ENCODE data around the gene TLCD3B. TPM values are rescaled to one million over a fixed set of nuclear protein-coding genes. Genes with fewer than 3 reads are reported as not detected.

The TLCD3B gene
- total and polyA plus RNA-seq, 9 of the 15 experiments (the other 6 are each of a cell fraction or from before 2014, with no cell fraction given): 0.10 to 0.52 (median 0.23) TPM; not detected in 4

DNA sequence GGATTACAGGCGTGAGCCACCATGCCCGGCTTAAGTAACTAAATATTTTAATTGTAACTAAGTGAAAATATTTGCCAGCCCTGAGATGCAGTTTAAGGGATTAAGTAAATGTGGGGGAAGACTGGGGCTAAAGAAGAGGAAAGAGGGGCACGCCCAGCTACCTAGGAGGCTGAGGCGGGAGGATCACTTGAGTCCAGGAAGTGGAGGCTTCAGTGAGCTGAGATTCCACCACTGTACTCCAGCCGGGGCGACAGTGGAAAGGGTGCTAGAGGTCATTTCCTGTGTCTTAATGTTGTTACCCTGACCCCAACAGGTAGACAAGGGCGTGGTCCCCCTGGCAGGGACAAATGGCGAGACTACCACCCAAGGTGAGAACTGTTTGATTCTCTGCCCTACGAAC, 37.3 kb upstream of the TLCD3B start:
- no peak for FAIRE-seq
- H3K27ac ChIP-seq (ENCODE audit: extremely low read depth, low read depth, low read length): peak overlapping the region; percentile 55; the same call in 2 of the 3 replicates
- peaks cover 51% of the 10 kb centered on the region for H4K20me1 ChIP-seq (replicated peaks; ENCODE audit: control insufficient read depth, insufficient read depth, low read length)
- no TSS peak for BruUV-seq (replicated peaks)
- ChIA-PET CTCF (ENCODE audit: low intra/inter-chr PET ratio) (no interaction called here), POLR2A (interaction anchor here (0.8 to 1.2 kb wide), 2 partner anchors 8 to 25 kb away, joined by 3 to 4 read pairs; no protein-coding TSS in a partner anchor)
- TF ChIP-seq SREBF2 (CRISPR knock-in tag; IDR thresholded peaks at IDR 0.05): no peak
- no peak for TF ChIP-seq ETV1 (tag; conservative IDR thresholded peaks at IDR 0.05; ENCODE audit: low read depth)
- TF ChIP-seq CHD1 (IDR thresholded peaks at IDR 0.05; ENCODE audit: low read length): peak; percentile 44
- 91% methylated on average over 8 of the region's 9 CpGs for WGBS (ENCODE audit: insufficient coverage, low coverage, missing lambda C conversion rate)
- ATAC-seq: no peak
- H3K9me3 ChIP-seq (replicated peaks; ENCODE audit: control insufficient read depth, insufficient read depth, low read depth, low read length): no peaks in the 10 kb centered on the region
- no peaks in the 10 kb centered on the region for H3K27me3 ChIP-seq (ENCODE audit: control insufficient read depth in 2 of 2, insufficient read depth in 2 of 2, low read length in 2 of 2)
- peaks cover 64% of the 10 kb centered on the region for H3K36me3 ChIP-seq (ENCODE audit: control insufficient read depth, insufficient read depth, low read length)
- H3K4me2 ChIP-seq (ENCODE audit: insufficient read depth, low read length): peak overlapping the region; percentile 79
- peaks cover 41 to 57% of the 10 kb centered on the region in 2 experiments for H3K4me1 ChIP-seq (replicated peaks in 1 of 2; ENCODE audit: control insufficient read depth in 2 of 2, insufficient read depth in 2 of 2, low read length in 2 of 2)
- peaks cover 74% of the 10 kb centered on the region for H3K79me2 ChIP-seq (ENCODE audit: control insufficient read depth, insufficient read depth, low read length)
- H3K9ac ChIP-seq (ENCODE audit: insufficient read depth in 1 of 2, low read depth in 2 of 2, low read length in 2 of 2): peak overlapping the region; percentile 86 to 93; a peak in 3 of 4 replicates
- in situ Hi-C loops (cut with MboI): no loop called here
- intact Hi-C loops (cut with micrococcal nuclease): loop anchor here (10.0 kb wide), 2 partner anchors 306 to 586 kb away; partner anchors contain the start of genes FBRS, MYL11, PRR14 and TBC1D10B
- DNase-seq (ENCODE audit: extremely low read depth in 1 of 4, low spot score in 3 of 4): no peak
- H2AFZ ChIP-seq (ENCODE audit: low read depth, low read length): no peak overlapping the region
- H3K9me1 ChIP-seq (ENCODE audit: control insufficient read depth, insufficient read depth, low read length): peaks cover 17% of the 10 kb centered on the region
- peak overlapping the region; percentile 32 for H3K4me3 ChIP-seq

DNA sequence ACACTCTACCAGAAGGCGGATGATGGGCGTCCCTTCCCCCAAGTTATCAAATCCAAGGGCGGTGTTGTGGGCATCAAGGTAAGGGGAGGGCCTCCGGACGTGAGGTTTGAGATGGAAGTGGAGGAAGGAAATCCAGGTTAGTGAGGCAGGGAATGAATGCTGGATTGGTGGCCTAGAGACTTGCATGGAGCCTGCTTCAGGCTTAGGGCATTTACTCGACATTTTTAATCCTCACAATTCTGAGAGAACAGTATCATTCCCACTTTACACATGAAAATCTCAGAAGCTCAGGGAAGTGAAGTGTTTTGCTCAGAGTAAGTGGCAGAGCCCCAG, 36.5 kb upstream of the TLCD3B start:
- ATAC-seq (no peak), DNase-seq (ENCODE audit: extremely low read depth in 1 of 4, low spot score in 3 of 4) (peak in 1 of 4 experiments; percentile 27), FAIRE-seq (no peak)
- 27% methylated on average over 6 of the region's 6 CpGs for WGBS (ENCODE audit: insufficient coverage, low coverage, missing lambda C conversion rate)
- ChIA-PET CTCF (ENCODE audit: low intra/inter-chr PET ratio) (no interaction called here), POLR2A (interaction anchor here (0.6 to 1.2 kb wide), 4 partner anchors 9 to 1028 kb away, joined by 3 to 5 read pairs (median 4); no protein-coding TSS in a partner anchor)
- intact Hi-C loops (cut with micrococcal nuclease) (loop anchor here (10.0 kb wide), 2 partner anchors 307 to 587 kb away; partner anchors contain the start of genes FBRS, MYL11, PRR14 and TBC1D10B), in situ Hi-C loops (cut with MboI) (no loop called here)
- Histone ChIP-seq H3K4me2 (ENCODE audit: insufficient read depth, low read length) (peak overlapping the region; percentile 99), H2AFZ (ENCODE audit: low read depth, low read length) (no peak overlapping the region), H4K20me1 (replicated peaks; ENCODE audit: control insufficient read depth, insufficient read depth, low read length) (peaks cover 51% of the 10 kb centered on the region), H3K27me3 (ENCODE audit: control insufficient read depth in 2 of 2, insufficient read depth in 2 of 2, low read length in 2 of 2) (no peaks in the 10 kb centered on the region), H3K36me3 (ENCODE audit: control insufficient read depth, insufficient read depth, low read length) (peaks cover 64% of the 10 kb centered on the region), H3K9ac (ENCODE audit: insufficient read depth in 1 of 2, low read depth in 2 of 2, low read length in 2 of 2) (peak overlapping the region; percentile 93 to 98), H3K27ac (ENCODE audit: extremely low read depth, low read depth, low read length) (peak overlapping the region; percentile 99), H3K4me3 (peak overlapping the region; percentile 88), H3K79me2 (ENCODE audit: control insufficient read depth, insufficient read depth, low read length) (peaks cover 77% of the 10 kb centered on the region), H3K9me1 (ENCODE audit: control insufficient read depth, insufficient read depth, low read length) (peaks cover 17% of the 10 kb centered on the region), H3K9me3 (replicated peaks; ENCODE audit: control insufficient read depth, insufficient read depth, low read depth, low read length) (no peaks in the 10 kb centered on the region), H3K4me1 (replicated peaks in 1 of 2; ENCODE audit: control insufficient read depth in 2 of 2, insufficient read depth in 2 of 2, low read length in 2 of 2) (peaks cover 45 to 57% of the 10 kb centered on the region in 2 experiments)
- no TSS peak for BruUV-seq (replicated peaks)
- TF ChIP-seq, protein P1, sequence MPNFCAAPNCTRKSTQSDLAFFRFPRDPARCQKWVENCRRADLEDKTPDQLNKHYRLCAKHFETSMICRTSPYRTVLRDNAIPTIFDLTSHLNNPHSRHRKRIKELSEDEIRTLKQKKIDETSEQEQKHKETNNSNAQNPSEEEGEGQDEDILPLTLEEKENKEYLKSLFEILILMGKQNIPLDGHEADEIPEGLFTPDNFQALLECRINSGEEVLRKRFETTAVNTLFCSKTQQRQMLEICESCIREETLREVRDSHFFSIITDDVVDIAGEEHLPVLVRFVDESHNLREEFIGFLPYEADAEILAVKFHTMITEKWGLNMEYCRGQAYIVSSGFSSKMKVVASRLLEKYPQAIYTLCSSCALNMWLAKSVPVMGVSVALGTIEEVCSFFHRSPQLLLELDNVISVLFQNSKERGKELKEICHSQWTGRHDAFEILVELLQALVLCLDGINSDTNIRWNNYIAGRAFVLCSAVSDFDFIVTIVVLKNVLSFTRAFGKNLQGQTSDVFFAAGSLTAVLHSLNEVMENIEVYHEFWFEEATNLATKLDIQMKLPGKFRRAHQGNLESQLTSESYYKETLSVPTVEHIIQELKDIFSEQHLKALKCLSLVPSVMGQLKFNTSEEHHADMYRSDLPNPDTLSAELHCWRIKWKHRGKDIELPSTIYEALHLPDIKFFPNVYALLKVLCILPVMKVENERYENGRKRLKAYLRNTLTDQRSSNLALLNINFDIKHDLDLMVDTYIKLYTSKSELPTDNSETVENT (CRISPR knock-in tag; IDR thresholded peaks at IDR 0.05): no peak
- TF ChIP-seq GATA2 (CRISPR knock-in tag; IDR thresholded peaks at IDR 0.05) (no peak), ZNF224 (CRISPR knock-in tag; IDR thresholded peaks at IDR 0.05) (no peak), POLR2AphosphoS5 (IDR thresholded peaks at IDR 0.05; ENCODE audit: control insufficient read depth, insufficient read depth, low read depth, low read length) (0 out of 2 replicates have a peak, but pooled peaks have one; percentile 19)
- TF ChIP-seq, protein P2, sequence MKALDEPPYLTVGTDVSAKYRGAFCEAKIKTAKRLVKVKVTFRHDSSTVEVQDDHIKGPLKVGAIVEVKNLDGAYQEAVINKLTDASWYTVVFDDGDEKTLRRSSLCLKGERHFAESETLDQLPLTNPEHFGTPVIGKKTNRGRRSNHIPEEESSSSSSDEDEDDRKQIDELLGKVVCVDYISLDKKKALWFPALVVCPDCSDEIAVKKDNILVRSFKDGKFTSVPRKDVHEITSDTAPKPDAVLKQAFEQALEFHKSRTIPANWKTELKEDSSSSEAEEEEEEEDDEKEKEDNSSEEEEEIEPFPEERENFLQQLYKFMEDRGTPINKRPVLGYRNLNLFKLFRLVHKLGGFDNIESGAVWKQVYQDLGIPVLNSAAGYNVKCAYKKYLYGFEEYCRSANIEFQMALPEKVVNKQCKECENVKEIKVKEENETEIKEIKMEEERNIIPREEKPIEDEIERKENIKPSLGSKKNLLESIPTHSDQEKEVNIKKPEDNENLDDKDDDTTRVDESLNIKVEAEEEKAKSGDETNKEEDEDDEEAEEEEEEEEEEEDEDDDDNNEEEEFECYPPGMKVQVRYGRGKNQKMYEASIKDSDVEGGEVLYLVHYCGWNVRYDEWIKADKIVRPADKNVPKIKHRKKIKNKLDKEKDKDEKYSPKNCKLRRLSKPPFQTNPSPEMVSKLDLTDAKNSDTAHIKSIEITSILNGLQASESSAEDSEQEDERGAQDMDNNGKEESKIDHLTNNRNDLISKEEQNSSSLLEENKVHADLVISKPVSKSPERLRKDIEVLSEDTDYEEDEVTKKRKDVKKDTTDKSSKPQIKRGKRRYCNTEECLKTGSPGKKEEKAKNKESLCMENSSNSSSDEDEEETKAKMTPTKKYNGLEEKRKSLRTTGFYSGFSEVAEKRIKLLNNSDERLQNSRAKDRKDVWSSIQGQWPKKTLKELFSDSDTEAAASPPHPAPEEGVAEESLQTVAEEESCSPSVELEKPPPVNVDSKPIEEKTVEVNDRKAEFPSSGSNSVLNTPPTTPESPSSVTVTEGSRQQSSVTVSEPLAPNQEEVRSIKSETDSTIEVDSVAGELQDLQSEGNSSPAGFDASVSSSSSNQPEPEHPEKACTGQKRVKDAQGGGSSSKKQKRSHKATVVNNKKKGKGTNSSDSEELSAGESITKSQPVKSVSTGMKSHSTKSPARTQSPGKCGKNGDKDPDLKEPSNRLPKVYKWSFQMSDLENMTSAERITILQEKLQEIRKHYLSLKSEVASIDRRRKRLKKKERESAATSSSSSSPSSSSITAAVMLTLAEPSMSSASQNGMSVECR (CRISPR knock-in tag; IDR thresholded peaks at IDR 0.05): peak; percentile 33; the same call in 1 of the 2 replicates

Data from K562 (cell line).